Measurements from ENCODE around the gene LMNTD1. TPM values are rescaled to one million over a fixed set of nuclear protein-coding genes. Genes with fewer than 3 reads are reported as not detected.

The LMNTD1 gene
- total and polyA plus RNA-seq, 10 donors, result 0.05 TPM; not detected in 9

DNA sequence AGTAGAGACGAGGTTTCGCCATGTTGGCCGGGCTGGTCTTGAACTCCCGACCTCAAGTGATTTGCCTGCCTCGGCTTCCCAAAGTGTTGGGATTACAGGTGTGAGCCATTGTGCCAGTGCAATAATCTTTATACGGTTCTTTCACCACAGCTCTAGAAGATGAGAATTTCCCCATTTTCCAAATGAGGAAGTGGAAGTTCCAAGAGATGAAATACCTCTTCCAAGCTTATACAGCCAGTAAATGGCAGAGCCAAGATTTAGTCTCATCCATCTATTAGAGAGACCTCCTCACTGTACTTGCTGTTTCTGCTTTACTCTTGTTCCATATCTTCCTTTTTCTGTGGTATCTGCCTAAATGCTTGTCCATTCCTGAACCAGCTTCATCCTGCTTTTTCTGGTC, 3.1 kb upstream of the LMNTD1 start:
- Histone ChIP-seq H3K9me3 (peaks cover 0 to 4% (median 0%) of the 10 kb centered on the region in 8 donors), H3K27ac (no peak overlapping the region), H3K4me1 (no peaks in the 10 kb centered on the region), H3K36me3 (no peaks in the 10 kb centered on the region), H3K4me3 (no peak overlapping the region), H3K27me3 (replicated peaks in 1 of 7) (no peaks in the 10 kb centered on the region)
- TF ChIP-seq POLR2AphosphoS5 (IDR thresholded peaks at IDR 0.05) (no peak), POLR2A (IDR thresholded peaks at IDR 0.05) (no peak)
- TF ChIP-seq, protein P1, sequence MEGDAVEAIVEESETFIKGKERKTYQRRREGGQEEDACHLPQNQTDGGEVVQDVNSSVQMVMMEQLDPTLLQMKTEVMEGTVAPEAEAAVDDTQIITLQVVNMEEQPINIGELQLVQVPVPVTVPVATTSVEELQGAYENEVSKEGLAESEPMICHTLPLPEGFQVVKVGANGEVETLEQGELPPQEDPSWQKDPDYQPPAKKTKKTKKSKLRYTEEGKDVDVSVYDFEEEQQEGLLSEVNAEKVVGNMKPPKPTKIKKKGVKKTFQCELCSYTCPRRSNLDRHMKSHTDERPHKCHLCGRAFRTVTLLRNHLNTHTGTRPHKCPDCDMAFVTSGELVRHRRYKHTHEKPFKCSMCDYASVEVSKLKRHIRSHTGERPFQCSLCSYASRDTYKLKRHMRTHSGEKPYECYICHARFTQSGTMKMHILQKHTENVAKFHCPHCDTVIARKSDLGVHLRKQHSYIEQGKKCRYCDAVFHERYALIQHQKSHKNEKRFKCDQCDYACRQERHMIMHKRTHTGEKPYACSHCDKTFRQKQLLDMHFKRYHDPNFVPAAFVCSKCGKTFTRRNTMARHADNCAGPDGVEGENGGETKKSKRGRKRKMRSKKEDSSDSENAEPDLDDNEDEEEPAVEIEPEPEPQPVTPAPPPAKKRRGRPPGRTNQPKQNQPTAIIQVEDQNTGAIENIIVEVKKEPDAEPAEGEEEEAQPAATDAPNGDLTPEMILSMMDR (IDR thresholded peaks at IDR 0.05 in 8 of 11, conservative IDR thresholded peaks at IDR 0.05 in 3 of 11), result no peak
- 79 to 95% (median 87%) methylated on average over 6 of the region's 6 CpGs for WGBS, 5 donors
- intact Hi-C loops (cut with DNase I; ENCODE audit: low total_unique reads), result no loop called here
- DNase-seq, result no peak

DNA sequence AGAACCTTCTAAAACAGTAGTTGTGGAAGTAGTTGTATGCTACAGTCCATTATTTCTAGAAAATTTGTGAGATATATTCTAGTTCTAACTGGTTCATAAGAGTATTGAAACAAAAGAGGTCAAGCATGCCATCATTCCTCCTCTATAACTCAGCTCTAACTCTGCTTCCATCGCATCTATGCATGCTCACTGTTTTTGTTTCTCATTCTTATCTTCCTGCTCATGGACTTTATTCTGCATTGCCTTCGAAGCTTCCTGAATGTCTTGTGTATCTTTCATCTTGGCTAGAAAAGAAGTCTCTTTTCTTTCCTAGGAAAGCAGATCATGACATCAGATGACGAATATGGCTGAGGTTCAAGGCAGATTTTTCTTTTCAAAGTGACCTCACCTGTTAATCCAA, 402 bp downstream of the LMNTD1 start:
- intact Hi-C loops (cut with DNase I; ENCODE audit: low total_unique reads), result no loop called here
- 81 to 93% (median 92%) methylated on average over 3 of the region's 3 CpGs for WGBS, 5 donors
- H3K4me3 ChIP-seq, result no peak overlapping the region
- TF ChIP-seq, protein P1 (IDR thresholded peaks at IDR 0.05 in 8 of 11, conservative IDR thresholded peaks at IDR 0.05 in 3 of 11), result no peak
- no peak for TF ChIP-seq POLR2AphosphoS5 (IDR thresholded peaks at IDR 0.05)
- no peaks in the 10 kb centered on the region for H3K36me3 ChIP-seq
- H3K9me3 ChIP-seq, result no peaks in the 10 kb centered on the region
- H3K27me3 ChIP-seq (replicated peaks in 1 of 7), result no peaks in the 10 kb centered on the region
- no peak for DNase-seq
- H3K4me1 ChIP-seq, result no peaks in the 10 kb centered on the region
- H3K27ac ChIP-seq, result no peak overlapping the region

DNA sequence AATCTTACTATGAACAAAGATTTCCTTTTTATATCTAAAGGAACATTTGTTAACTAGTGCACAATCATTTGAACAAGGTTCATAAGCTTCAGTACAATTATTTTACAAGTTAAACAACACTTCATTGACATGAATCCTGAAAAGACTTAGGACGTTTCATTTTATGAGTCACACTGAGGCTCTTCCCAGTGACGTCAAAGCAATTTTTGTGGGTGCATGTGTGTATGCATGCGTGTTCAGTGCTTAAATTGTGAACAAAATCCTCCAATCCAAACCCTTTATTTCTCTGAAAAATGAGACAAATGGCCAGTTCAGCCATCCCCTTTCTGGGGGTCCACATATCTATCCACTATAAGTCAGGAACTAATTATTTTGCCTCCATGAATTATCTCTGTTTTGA, 2.9 kb downstream of the LMNTD1 start:
- intact Hi-C loops (cut with DNase I; ENCODE audit: low total_unique reads), result no loop called here
- no peak for DNase-seq
- no peaks in the 10 kb centered on the region for H3K4me1 ChIP-seq
- WGBS, 5 donors, result 82 to 91% (median 89%) methylated on average over 3 of the region's 3 CpGs
- no peak overlapping the region for H3K4me3 ChIP-seq
- no peak for TF ChIP-seq POLR2A (IDR thresholded peaks at IDR 0.05)
- TF ChIP-seq, protein P1 (IDR thresholded peaks at IDR 0.05 in 8 of 11, conservative IDR thresholded peaks at IDR 0.05 in 3 of 11), result no peak
- no peak for TF ChIP-seq POLR2AphosphoS5 (IDR thresholded peaks at IDR 0.05)
- no peaks in the 10 kb centered on the region for H3K36me3 ChIP-seq
- no peaks in the 10 kb centered on the region for H3K27me3 ChIP-seq (replicated peaks in 1 of 7)
- peaks cover 0 to 1% (median 0%) of the 10 kb centered on the region in 8 donors for H3K9me3 ChIP-seq
- H3K27ac ChIP-seq, result no peak overlapping the region

DNA sequence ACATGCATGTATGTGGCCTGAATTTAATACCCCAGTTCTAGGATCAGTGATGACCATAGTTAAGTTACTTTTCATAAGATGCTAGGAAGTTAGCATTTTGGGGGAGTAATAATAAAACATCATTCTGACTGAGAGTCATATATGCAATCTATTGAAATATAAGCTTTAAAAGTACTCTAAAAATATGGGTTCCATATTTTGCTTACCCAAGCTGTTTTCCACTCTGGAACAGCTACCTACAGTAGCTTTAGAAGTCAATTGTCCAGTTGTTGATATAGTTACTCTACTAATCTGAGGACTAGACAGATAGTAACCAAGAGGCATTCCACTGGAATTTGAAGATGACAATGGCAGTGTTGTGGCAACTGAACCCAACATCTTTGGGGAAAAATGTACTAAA, 4.0 kb downstream of the LMNTD1 start:
- no peak overlapping the region for H3K27ac ChIP-seq
- DNase-seq, result no peak
- no peaks in the 10 kb centered on the region for H3K36me3 ChIP-seq
- intact Hi-C loops (cut with DNase I; ENCODE audit: low total_unique reads), result no loop called here
- H3K4me1 ChIP-seq, result no peaks in the 10 kb centered on the region
- no peak overlapping the region for H3K4me3 ChIP-seq
- TF ChIP-seq, protein P1 (IDR thresholded peaks at IDR 0.05 in 8 of 11, conservative IDR thresholded peaks at IDR 0.05 in 3 of 11), result no peak
- TF ChIP-seq POLR2AphosphoS5 (IDR thresholded peaks at IDR 0.05) (no peak), POLR2A (IDR thresholded peaks at IDR 0.05) (no peak)
- peaks cover 0 to 4% (median 0%) of the 10 kb centered on the region in 8 donors for H3K9me3 ChIP-seq
- no peaks in the 10 kb centered on the region for H3K27me3 ChIP-seq (replicated peaks in 1 of 7)
